ENCODE measurements around the gene ZNF566.
A peak's percentile ranks its signal among the peaks of the same experiment; 100 is the strongest.
"Not testable (repeated sequence)": the region's sequence is repeated elsewhere in the genome, so short reads cannot be mapped to it uniquely, and the experiment has no call there.

The ZNF566 gene

DNA sequence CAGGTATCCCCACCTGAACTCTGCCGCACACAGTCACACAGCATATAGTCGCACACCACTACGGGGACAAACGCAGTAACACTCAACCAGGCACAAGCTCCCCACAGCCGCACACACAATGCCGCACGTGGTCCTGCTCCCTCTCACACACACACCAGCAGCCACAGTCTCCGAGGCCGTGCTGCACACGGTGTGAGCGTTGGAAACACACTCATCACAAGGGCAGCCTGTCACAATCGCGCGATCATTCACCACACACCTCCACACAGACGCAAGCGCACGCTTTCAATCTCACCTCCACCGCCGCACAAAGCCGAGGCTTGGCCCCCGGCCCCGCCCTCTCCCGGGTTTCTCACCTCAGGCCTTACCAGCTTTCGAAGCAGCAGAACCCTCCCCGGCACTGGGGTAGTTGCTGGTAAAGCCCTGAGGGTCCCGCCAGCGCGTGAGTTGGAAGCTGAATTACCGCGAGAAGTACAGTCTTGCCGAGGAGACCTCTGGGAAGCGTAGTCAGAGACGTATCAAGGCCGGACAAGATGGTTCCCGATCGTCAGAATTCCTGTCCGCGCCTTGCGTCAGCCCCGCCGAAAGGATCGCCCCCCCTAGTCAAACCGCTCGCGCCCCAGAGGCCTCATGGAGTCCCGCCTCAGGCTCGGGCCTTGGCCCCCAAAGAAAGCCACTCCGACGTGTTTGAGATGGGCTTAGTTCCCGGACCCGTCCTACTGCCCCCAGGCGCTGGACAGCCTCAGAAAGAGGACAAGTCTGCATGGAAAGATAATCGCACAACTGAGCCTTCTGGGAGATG is at the start of gene ZNF566:
Gene ZNF566 (minus strand): TSS at position 444 of the 802 bp plus-strand sequence. CDS start 13,004 bp downstream, outside the sequence.
- DNase-seq, result peak; percentile 88

DNA sequence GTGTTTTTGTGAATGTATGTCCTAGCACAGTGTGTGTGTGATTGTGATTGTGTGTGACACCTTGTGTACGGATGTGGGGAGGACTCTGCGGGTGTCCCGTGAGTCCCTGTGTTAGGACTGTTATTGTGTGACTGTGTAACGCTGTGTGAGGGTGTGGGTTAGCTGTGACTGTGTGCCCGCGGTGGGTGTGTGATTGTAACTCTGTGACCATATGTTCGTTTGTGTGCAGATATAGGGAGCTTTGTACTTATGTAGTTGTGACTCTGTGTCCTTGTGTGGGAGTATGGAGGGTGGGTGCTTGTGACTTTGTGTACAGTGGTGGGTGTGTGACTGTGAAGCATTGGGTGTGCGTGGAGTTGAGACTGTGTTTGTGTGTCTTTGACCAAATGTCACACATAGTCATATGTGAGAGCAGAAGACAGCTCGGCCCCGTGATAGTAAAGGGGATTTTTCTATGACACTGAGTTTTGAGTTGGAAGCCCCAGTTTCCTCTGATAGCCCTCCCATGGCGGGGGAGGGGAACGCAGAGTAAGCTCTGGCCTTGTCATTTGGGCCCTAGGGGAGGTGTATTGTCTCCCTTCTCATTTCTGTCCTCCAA is 39.7 kb upstream of the ZNF566 start:
- no peak for DNase-seq

DNA sequence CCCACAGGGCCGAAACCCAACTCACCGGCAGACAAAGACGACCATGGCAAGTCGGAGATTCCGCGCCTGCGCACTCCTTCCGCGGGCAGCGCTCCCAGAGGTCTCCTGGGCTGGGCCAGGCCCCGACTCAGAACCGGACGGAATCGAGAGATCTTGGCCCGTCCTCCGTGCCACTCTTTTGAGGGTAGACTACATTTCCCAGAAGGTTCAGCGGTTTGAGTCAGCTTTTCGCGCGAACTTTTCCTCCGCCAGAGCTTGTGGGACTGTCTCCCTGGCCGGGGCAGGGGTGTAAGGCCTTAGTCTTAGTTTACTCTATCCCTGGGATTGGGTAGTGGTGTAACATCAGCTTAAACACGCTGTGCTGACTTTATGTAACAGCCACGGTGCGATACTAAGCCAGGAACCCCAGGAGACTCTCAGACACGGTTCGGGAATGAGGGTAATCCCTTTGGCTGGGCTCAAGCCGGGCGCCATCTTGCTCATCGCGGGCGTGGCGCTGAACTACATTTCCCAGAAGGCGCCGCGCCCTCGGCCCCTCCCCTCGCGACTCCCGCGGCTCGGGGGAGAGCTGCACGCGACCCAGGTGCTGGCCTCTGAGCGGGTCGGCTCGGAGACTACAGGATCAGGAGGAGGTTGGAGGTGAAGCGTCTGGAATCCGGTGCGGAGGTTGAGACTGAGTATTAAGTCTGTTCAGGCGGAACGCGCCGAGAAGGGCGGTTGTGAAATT is 39.0 kb upstream of the ZNF566 start, which contains the start of gene ZNF260:
Gene ZNF260 (minus strand): TSS at position 78 of the 727 bp plus-strand sequence. CDS start 13,033 bp downstream, outside the sequence.
- DNase-seq, result peak; percentile 83

DNA sequence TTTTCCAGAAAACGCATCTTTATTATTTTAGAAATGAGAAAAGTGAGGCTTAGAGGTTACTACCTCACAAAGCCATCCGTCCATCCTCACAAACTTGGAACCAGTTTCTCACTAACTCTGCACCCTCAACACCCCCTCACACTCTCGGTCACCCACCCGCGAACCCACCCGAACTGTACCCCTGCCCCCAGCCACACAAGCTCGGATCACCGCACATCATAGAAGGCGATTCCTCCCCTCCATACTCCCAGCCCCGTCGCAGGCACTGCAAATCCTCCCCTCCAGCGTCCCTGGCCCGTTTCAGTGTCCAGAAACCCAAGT is 38.5 kb upstream of the ZNF566 start:
- DNase-seq, result no peak

DNA sequence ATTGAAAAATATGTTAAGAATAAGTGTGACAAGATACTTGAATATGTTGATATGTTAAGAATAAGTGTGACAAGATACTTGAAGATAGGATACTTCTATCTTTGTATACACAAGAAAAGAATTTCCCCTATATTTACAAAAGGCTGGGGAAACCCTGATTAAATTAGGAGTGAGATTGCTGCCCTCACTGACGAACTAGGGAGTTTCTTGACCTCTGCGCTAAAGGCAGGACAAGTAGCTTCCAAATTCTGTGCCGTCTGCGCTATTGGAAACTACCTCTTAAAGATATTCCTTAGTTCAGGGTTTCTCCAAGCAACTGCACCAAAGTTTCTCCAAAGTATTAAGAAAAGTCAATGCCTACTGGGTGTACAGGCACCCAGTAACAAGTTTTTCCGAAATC is 38.0 kb upstream of the ZNF566 start:
- no peak for DNase-seq

DNA sequence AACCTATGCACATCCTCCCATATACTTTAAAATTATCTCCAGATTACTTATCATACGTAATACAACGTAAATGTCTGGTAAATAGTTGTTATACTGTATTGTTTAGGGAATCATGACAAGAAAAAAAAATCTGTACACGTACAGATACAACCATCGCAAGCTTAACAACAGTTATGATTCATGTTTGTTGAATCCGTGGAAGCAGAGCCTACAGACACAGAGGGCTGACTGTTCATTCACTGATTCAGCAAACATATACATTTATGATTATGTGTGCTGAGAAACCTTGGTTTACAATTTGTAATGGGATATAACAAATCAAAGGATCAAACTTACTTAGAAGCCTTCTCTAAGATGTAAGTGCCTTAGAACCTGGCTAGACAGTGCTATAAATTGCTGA is 37.2 kb upstream of the ZNF566 start:
- DNase-seq, result no peak

DNA sequence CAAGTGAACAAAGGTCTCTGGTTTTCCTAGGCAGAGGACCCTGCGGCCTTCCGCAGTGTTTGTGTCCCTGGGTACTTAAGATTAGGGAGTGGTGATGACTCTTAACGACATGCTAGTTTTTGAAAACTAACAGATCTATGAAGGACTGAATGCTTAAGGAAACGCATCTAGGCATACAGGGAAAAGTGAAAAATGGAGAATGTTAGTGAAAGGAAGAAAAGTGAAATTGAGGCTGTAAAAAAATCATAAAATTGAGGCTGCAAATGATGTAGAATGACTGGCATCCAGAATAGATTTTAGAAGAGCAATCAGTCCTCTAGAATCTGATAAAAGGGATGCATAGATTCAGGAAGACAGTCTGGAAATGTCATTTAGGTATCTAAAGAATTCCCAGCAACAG is 35.3 kb upstream of the ZNF566 start:
- DNase-seq, result no peak

DNA sequence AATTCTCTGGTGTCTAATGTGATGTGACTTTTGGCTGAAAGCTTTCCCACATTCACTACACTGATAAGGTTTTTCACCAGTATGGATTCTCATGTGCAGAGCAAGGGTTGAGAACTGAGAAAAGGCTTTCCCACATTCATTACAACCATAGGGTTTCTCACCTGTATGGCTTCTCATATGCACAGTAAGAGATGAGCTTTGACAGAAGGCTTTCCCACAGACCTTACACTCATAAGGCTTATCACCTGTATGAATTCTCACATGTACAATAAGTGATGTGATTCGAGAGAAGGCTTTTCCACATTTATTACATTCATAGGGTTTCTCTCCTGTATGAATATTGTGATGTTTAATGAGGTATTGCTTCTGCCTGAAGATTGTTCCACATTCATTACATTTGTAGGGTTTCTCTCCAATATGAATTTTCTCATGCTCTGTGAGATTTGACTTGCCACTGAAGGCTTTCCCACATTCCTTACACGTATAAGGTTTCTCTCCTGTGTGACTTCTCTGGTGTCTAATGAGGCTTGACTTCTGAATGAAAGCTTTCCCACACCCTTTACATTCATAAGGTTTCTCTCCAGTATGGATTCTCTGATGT is 24.8 kb upstream of the ZNF566 start:
- no peak for DNase-seq

DNA sequence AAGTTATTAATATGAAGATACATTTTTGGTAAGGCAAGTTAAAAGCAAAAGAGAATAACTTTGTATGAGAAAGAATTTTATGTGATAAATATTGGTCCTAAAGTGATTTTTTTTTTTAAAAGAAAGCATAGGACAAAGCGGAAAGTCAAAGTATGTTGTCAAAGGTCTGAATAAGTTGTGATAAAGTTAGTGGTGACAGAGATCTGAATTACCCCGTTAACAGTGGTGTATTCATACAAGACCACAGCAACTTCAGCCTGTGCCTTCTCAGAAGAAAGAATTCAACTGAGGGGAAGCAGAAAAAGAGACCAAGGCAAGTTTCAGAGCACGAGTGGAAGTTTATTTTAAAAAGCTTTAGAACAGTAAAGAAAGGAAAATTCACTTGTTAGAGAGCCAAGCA is 19.0 kb upstream of the ZNF566 start:
- DNase-seq, result no peak

DNA sequence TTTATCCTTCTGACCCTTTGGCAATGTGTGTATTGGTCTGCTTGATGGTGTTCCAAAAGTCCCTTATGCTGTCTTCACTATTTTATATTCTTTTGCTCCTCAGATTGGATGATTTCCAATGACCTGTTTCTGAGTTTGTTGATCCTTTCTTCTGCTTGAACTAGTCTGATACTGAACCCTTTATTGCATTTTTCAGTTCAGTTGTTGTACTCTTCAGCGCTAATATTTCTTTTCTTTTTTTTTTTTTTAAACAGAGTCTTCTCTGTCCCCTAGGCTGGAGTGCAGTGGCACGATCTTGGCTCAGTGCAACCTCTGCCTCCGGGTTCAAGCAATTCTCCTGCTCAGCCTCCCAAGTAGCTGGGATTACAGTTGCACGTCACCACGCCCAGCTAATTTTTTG is 12.6 kb upstream of the ZNF566 start:
- DNase-seq, result no peak

DNA sequence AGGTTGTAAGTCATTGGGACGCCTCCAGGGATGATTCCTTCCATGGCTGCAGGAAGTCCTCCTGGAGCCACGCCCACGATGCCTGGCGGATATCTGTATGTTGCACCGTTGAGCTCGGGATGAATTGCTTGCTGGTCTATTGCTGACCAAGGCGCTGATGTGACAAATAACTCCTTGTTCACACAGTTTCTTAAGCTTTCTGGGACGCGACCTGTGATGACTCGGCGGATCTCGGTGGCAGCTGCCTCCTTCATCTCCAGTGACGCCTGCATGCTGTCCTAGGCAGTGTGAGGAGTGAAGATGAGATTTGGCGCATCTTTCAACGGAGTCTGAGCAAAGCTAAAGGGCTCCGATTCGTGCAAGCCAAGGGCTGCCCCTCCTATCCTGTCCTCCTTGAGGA is 7.6 kb upstream of the ZNF566 start:
- DNase-seq, result no peak

DNA sequence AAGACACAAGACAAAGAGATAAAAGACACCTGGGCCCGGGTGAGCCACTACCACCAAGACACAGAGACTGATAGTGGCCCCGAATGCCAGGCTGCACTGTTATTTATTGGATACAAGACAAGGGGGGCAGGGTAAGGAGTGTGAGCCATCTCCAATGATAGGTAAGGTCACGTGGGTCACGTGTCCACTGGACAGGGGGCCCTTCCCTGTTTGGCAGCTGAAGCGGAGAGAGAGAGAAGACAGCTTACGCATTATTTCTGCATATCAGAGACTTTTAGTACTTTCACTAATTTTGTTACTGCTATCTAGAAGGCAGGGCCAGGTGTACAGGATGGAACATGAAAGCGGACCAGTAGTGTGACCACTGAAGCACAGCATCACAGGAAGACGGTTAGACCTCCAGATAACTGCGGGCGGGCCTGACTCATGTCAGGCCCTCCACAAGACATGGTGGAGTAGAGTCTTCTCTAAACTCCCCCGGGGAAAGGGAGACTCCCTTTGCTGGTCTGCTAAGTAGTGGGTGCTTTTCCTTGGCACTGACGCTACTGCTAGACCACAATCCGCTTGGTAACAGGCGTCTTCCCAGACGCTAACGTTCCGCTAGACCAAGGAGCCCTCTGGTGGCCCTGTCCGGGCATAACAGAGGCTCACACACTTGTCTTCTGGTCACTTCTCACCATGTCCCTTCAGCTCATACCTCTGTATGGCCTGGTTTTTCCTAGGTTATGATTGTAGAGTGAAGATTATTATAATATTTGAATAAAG is 3.5 kb upstream of the ZNF566 start:
- DNase-seq, result not testable (repeated sequence)

DNA sequence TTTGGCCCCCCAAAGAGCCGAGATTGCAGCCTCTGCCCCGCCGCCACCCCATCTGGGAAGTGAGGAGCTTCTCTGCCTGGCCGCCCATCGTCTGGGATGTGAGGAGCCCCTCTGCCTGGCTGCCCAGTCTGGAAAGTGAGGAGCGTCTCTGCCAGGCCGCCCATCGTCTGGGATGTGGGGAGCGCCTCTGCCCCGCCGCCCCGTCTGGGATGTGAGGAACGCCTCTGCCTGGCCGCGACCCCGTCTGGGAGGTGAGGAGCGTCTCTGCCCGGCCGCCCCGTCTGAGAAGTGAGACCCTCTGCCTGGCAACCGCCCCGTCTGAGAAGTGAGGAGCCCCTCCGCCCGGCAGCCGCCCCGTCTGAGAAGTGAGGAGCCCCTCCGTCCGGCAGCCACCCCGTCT is 1.5 kb upstream of the ZNF566 start:
- not testable (repeated sequence) for DNase-seq

DNA sequence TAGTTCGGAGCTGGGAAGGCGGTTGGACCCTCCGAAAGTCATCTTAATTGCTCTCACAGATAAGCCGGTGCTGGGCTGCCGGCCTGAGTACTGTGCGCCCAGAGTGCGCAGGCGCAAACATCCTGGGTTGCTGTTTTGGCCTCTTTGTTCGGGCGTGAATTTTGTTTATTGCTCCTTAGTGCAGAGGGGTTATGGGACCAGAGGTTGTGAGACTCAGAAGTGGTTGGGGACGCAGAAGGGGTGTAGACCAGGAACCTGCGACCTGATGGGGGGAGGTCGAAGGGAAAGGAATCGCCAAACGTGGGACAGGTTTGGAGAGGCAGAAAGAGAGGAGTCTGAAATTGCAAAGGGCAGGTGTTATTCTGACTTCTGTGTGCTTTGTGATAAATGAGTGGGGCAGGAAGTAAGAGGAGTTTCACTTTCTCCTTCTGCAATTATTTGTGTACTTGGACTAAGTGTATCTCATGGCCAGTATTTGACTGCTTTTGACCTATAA is 607 bp upstream of the ZNF566 start:
- peak; percentile 21 for DNase-seq

DNA sequence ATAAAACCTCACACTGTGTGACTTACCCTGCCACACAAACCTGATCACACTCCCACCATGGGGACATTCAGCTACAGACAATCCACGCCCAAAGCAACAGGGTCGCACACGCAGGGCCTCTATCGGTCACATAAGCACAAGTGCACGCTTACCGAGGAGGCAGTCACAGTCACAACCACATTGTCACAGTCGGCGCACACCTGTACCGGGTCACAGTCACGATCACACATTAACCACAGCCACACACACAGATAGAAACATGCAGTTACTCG is 579 bp downstream of the ZNF566 start:
- DNase-seq, result no peak

DNA sequence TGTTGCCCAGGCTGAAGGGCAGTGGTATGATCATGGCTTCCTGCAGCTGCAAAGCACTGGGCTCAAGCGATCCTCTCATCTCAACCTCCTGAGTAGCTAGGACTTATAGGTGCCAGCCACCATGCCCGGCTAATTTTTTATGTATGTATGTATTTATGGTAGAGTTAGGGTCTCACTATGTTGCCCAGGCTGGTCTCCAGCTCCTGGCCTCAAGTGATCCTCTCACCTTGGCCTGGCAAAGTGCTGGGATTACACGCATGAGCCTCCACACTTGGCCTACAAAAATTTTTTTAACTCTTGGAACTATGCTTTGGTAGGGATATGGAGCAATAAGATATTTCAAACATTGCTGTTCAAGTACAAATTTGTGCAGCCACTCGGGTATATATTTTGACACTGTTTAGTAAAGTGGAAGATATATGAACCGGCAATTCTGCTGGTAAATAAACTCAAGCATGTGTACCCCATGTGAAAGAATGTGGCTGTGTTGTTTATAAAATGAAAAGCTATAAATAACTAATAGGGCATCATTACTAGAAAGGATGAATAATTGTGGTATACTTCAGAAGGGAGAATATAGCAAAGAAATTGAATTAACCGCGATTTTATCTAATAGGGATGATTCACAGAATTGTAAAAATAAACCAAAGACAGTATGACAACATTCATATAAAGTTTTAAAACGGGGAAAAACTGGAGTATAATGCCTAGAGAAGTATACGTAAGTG is 1.1 kb downstream of the ZNF566 start:
- no peak for DNase-seq

DNA sequence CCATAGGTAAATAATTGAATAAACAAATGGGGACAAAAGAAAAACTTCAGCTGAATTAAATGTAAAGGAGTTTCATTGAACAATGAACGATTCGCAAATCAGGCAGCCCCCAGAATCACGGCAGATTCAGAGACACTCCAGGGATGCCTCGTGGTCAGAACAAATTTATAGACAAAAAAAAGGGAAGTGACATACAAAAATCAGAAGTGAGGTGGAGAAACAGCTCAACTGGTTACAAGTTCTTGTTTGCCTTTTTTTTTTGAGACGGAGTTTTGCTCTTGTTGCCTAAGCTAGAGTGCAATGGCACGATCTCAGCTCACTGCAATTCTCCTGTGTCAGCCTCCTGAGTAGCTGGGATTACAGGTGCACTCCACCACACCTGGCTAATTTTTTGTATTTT is 5.7 kb downstream of the ZNF566 start:
- no peak for DNase-seq

DNA sequence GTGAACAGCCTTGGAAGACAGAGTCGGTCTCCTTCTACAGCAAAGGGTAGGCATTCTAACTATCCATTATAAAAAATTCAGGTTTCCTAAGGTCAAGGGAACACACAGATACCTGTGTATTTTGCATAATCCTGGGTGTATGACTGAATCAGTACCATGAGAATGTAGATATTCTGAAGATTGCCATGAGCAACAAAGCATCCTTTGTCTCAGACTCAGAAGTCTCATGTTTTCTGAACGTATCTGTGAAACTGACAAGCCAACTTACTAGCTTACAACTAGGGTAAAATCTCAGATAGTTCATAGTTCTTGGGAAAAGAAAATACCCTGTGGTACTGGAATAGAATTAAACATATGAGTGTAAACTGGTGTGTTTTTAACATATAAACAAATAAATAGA is 6.5 kb downstream of the ZNF566 start:
- no peak for DNase-seq

DNA sequence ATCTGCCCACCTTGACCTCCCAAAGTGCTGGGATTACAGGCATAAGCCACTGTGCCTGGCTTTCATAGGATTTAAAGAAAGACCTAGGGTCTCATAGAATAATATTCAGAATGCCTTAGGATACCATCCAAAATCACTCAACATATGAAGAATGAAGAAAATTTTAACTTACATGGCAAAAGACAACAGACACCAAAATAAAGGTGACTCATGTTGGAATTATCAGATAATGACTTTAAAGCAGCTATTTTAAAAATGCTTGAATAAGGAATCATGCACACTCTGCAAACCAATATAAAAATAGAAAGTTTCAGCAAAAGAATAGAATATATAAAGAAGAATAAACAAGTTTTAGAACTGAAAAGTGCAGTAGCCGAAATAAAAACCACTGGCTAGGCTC is 29.3 kb downstream of the ZNF566 start:
- no peak for DNase-seq

DNA sequence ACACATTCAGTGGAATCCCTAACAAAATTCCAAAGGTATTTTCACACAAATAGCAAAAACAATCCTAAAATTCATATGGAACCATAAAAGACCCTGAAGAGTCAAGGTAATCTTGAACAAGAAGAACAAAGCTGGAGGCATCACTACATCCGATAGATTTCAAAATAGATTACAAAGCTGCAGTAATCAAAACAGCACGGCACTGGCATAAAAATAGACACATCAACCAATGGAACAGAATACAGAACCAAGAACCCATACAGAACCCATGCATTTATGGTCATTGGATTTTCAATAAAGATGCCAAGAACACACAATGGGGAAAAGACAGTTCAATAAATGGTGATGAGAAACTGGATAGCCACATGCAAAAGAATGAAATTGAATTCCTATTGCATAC is 32.5 kb downstream of the ZNF566 start:
- no peak for DNase-seq

DNA sequence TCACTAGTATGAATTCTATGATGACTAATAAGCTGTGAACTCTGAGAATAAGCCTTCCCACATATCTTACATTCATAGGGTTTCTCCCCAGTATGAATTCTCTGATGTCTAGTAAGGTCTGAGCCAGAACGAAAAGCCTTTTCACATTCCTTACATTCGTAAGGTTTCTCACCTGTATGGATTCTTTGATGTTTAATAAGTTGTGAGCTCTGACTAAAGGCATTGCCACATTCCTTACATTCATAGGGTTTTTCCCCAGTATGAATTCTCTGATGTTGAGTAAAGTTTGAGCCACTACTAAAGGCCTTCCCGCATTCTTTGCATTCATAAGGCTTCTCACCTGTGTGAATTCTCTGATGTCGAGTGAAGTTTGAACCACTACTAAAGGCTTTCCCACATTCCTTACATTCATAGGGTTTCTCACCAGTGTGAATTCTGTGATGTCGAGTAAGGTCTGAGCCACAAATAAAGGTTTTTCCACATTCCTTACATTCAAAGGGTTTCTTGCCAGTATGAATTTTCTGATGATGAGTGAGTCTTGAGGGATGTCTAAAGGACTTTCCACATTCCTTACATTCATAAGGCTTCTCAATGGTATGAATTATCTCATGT is 40.2 kb downstream of the ZNF566 start:
- DNase-seq, result no peak

DNA sequence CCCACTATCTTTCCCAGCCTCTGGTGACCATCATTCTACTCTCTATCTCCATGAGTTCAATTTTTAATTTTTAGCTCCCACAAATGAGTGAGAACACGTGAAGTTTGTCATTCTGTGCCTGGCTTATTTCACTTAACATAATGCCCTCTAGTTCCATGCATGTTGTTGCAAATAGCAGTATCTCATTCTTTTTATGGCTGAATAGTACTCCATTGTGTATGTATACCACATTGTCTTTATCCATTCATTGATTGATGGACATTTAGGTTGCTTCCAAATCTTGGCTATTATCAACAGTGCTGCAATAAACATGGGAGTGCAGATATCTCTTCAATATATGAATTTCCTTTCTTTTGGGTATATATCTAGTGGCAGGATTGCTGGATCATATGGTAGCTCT is 48.0 kb downstream of the ZNF566 start:
- no peak for DNase-seq

Measured in NCI-H1417 treated with DMSO at 0.1 percent for 48 hours (cell line).